ENCODE results near the gene SKA3.
"Not testable (repeated sequence)": the region's sequence is repeated elsewhere in the genome, so short reads cannot be mapped to it uniquely, and the experiment has no call there.

The SKA3 gene

GRCh38 chr13:21176215-21176981, at the start of gene SKA3, which contains the start of gene MRPL57:
Gene SKA3, minus strand, starts transcription at chr13:21176552. Its CDS starts 75 bp downstream, at chr13:21176477.
Gene MRPL57, plus strand, starts transcription at chr13:21176658. Its CDS starts 259 bp downstream, at chr13:21176917.
- no peak for TF ChIP-seq CTCF (IDR thresholded peaks at IDR 0.05; ENCODE audit: extremely low read depth, insufficient read depth, missing control alignments)
- peak; percentile 97 for DNase-seq (ENCODE audit: low spot score)
- in situ Hi-C loops (cut with MboI; ENCODE audit: low pct_unique_long_range_greater_than_20kb, low sequenced_read_pairs, unreplicated experiment): no loop called here

GRCh38 chr13:21225082-21225481, 48.7 kb upstream of the SKA3 start:
- no peak for TF ChIP-seq CTCF (IDR thresholded peaks at IDR 0.05; ENCODE audit: extremely low read depth, insufficient read depth, missing control alignments)
- in situ Hi-C loops (cut with MboI; ENCODE audit: low pct_unique_long_range_greater_than_20kb, low sequenced_read_pairs, unreplicated experiment): no loop called here
- no peak for DNase-seq (ENCODE audit: low spot score)

- no peak for TF ChIP-seq CTCF (IDR thresholded peaks at IDR 0.05; ENCODE audit: extremely low read depth, insufficient read depth, missing control alignments)
- in situ Hi-C loops (cut with MboI; ENCODE audit: low pct_unique_long_range_greater_than_20kb, low sequenced_read_pairs, unreplicated experiment): no loop called here
- DNase-seq (ENCODE audit: low spot score): no peak
These were observed 44.9 kb upstream of the SKA3 start for GRCh38 chr13:21221268-21221667.

- not testable (repeated sequence) for DNase-seq (ENCODE audit: low spot score)
These were observed 43.4 kb upstream of the SKA3 start for GRCh38 chr13:21219716-21220115.

GRCh38 chr13:21219036-21219381, 42.7 kb upstream of the SKA3 start:
- TF ChIP-seq CTCF (IDR thresholded peaks at IDR 0.05; ENCODE audit: extremely low read depth, insufficient read depth, missing control alignments): no peak
- in situ Hi-C loops (cut with MboI; ENCODE audit: low pct_unique_long_range_greater_than_20kb, low sequenced_read_pairs, unreplicated experiment): no loop called here
- no peak for DNase-seq (ENCODE audit: low spot score)

More at GRCh38 chr13:21219716-21220115, 43.4 kb upstream of the SKA3 start:
- in situ Hi-C loops (cut with MboI; ENCODE audit: low pct_unique_long_range_greater_than_20kb, low sequenced_read_pairs, unreplicated experiment): not testable (repeated sequence)

GRCh38 chr13:21218351-21219035, 42.1 kb upstream of the SKA3 start:
- DNase-seq (ENCODE audit: low spot score): peak; percentile 49
- in situ Hi-C loops (cut with MboI; ENCODE audit: low pct_unique_long_range_greater_than_20kb, low sequenced_read_pairs, unreplicated experiment): no loop called here
- no peak for TF ChIP-seq CTCF (IDR thresholded peaks at IDR 0.05; ENCODE audit: extremely low read depth, insufficient read depth, missing control alignments)

GRCh38 chr13:21216332-21216731, 40.0 kb upstream of the SKA3 start:
- no peak for TF ChIP-seq CTCF (IDR thresholded peaks at IDR 0.05; ENCODE audit: extremely low read depth, insufficient read depth, missing control alignments)
- in situ Hi-C loops (cut with MboI; ENCODE audit: low pct_unique_long_range_greater_than_20kb, low sequenced_read_pairs, unreplicated experiment): no loop called here
- DNase-seq (ENCODE audit: low spot score): no peak

GRCh38 chr13:21215419-21215818, 39.1 kb upstream of the SKA3 start:
- in situ Hi-C loops (cut with MboI; ENCODE audit: low pct_unique_long_range_greater_than_20kb, low sequenced_read_pairs, unreplicated experiment); DNase-seq (ENCODE audit: low spot score): not testable (repeated sequence)
